ENCODE data around the gene DOLPP1. TPM values are rescaled to one million over a fixed set of nuclear protein-coding genes. Genes with fewer than 3 reads are reported as not detected.

The DOLPP1 gene
- total and polyA plus RNA-seq, 7 donors, result 2.1 to 5.2 (median 4.2) TPM

- intact Hi-C loops (cut with DNase I), result no loop called here
- Histone ChIP-seq H3K36me3 (ENCODE audit: insufficient read depth in 1 of 2, low read depth in 1 of 2) (peaks cover 0 to 47% of the 10 kb centered on the region in 2 donors), H3K27ac (no peak overlapping the region), H3K27me3 (ENCODE audit: insufficient read depth in 3 of 3, low read length in 2 of 3) (no peaks in the 10 kb centered on the region), H3K4me1 (peaks cover 16% of the 10 kb centered on the region), H3K4me3 (no peak overlapping the region), H3K9me3 (no peaks in the 10 kb centered on the region)
- DNase-seq (no peak), ATAC-seq (no peak)
- TF ChIP-seq CTCF (IDR thresholded peaks at IDR 0.05), result no peak
- WGBS, 3 donors, result 91 to 93% (median 93%) methylated on average over 12 of the region's 12 CpGs
These were observed 40.7 kb upstream of the DOLPP1 start for GRCh38 chr9:129040113-129040643.

DNA sequence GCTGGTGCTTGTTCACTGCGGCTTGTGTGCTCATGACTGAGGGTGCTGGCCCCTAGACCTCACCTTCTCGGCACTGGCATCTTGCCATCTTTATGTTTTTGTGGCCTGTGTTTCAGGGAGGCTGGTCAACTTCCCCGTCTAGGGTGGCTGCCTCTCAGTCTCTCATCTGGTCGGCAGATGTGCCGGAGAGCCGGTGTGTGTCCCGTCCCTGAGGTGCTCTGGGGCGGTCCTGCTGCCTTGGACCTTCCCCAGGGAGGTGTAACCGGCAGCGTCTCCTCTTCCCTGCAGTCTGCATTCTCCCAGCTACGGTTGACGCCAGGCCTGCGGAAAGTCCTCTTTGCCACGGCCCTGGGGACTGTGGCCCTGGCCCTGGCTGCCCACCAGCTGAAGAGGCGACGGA lies 38.9 kb upstream of the DOLPP1 start:
- 85 to 89% (median 85%) methylated on average over 16 of the region's 16 CpGs for WGBS, 3 donors
- ATAC-seq, result no peak
- Histone ChIP-seq H3K27me3 (ENCODE audit: insufficient read depth in 3 of 3, low read length in 2 of 3) (no peaks in the 10 kb centered on the region), H3K36me3 (ENCODE audit: insufficient read depth in 1 of 2, low read depth in 1 of 2) (peaks cover 0 to 64% of the 10 kb centered on the region in 2 donors), H3K9me3 (no peaks in the 10 kb centered on the region), H3K4me1 (peaks cover 15% of the 10 kb centered on the region), H3K27ac (no peak overlapping the region), H3K4me3 (no peak overlapping the region)
- TF ChIP-seq CTCF (IDR thresholded peaks at IDR 0.05), result no peak
- no peak for DNase-seq
- intact Hi-C loops (cut with DNase I), result no loop called here

DNA sequence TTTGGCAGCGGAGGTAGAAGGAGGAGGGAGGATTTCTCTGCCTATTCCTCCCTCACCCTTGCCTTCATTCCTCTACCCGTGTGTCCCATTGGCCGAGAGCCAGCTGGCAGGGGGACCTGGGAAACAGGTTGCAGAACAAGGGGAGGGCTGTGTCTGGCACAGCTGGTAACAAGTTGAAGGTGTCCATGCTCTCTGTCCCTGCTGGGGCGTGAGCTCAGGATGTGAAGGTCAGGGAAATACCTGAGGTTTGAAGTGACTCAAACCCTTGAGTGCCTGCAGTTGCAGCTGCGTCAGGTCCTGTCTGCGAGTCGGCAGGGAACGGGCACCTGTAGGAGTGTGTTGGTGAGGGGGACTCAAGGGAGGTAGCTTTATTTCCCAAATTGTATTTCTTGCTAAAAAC lies 28.3 kb upstream of the DOLPP1 start:
- H3K27ac ChIP-seq, result no peak overlapping the region
- WGBS, 3 donors, result 71 to 72% (median 71%) methylated on average over 8 of the region's 8 CpGs
- ATAC-seq, result peak; percentile 66 to 89 (median 81)

GRCh38 chr9:129053020-129053419 lies 27.9 kb upstream of the DOLPP1 start:
- no peaks in the 10 kb centered on the region for H3K27me3 ChIP-seq (ENCODE audit: insufficient read depth in 3 of 3, low read length in 2 of 3)
- 89 to 94% (median 92%) methylated on average over 6 of the region's 6 CpGs for WGBS, 3 donors
- intact Hi-C loops (cut with DNase I), result no loop called here
- no peaks in the 10 kb centered on the region for H3K9me3 ChIP-seq
- no peaks in the 10 kb centered on the region for H3K4me1 ChIP-seq
- ATAC-seq (peak in 1 of 4 donors; percentile 37), DNase-seq (no peak)
- H3K4me3 ChIP-seq, result no peak overlapping the region
- H3K36me3 ChIP-seq (ENCODE audit: insufficient read depth in 1 of 2, low read depth in 1 of 2), result peaks cover 0 to 64% of the 10 kb centered on the region in 2 donors
- H3K27ac ChIP-seq, result no peak overlapping the region
- no peak for TF ChIP-seq CTCF (IDR thresholded peaks at IDR 0.05)

More for the DNA sequence above, 28.3 kb upstream of the DOLPP1 start:
- DNase-seq, result peak; percentile 57 to 84
- intact Hi-C loops (cut with DNase I), result no loop called here
- Histone ChIP-seq H3K9me3 (no peaks in the 10 kb centered on the region), H3K27me3 (ENCODE audit: insufficient read depth in 3 of 3, low read length in 2 of 3) (no peaks in the 10 kb centered on the region), H3K36me3 (ENCODE audit: insufficient read depth in 1 of 2, low read depth in 1 of 2) (peaks cover 0 to 66% of the 10 kb centered on the region in 2 donors), H3K4me1 (no peaks in the 10 kb centered on the region), H3K4me3 (no peak overlapping the region)
- no peak for TF ChIP-seq CTCF (IDR thresholded peaks at IDR 0.05)

All from psoas muscle (tissue), 8 donors.